ENCODE data around the gene GPR21. TPM values are rescaled to one million over a fixed set of nuclear protein-coding genes. Genes with fewer than 3 reads are reported as not detected.

Gene GPR21
- total RNA-seq, 1 experiment from 2014 or later = 1.1 TPM

- Histone ChIP-seq H3K9ac (ENCODE audit: low read length) (no peak overlapping the region), H3K9me2 (ENCODE audit: insufficient read depth) (no peaks in the 10 kb centered on the region), H3K9me3 (ENCODE audit: control insufficient read depth in 1 of 2, insufficient read depth in 1 of 2, low read depth in 1 of 2, low read length in 2 of 2) (no peaks in the 10 kb centered on the region), H3K4me2 (ENCODE audit: low read length) (no peak overlapping the region), H2AFZ (ENCODE audit: low read depth, low read length, poor library complexity, severe bottlenecking) (no peak overlapping the region), H3K27ac (ENCODE audit: low read depth, low read length) (no peak overlapping the region), H3K27me3 (ENCODE audit: insufficient read depth, low read length) (no peaks in the 10 kb centered on the region), H4K20me1 (ENCODE audit: insufficient read depth) (no peaks in the 10 kb centered on the region), H3K79me2 (ENCODE audit: insufficient read depth, low read length) (no peaks in the 10 kb centered on the region), H3K36me3 (ENCODE audit: control insufficient read depth in 1 of 2, insufficient read depth in 2 of 2, low read length in 2 of 2) (no peaks in the 10 kb centered on the region), H3K4me1 (ENCODE audit: control insufficient read depth in 1 of 2, insufficient read depth in 2 of 2, low read length in 2 of 2) (no peaks in the 10 kb centered on the region), H3K4me3 (replicated peaks in 1 of 2; ENCODE audit: low read depth in 1 of 2, low read length in 2 of 2) (no peak overlapping the region)
- POLR2A ChIA-PET = no interaction called here
- intact Hi-C loops (cut with micrococcal nuclease) = no loop called here
- ATAC-seq = no peak
- RAD21 ChIA-PET (ENCODE audit: low non-redundant PET in 1 of 2, low total read pairs in 2 of 2, uncharacterized antibody in 2 of 2, unreplicated experiment in 2 of 2) = no interaction called here
- no peak for TF ChIP-seq EGR1 (IDR thresholded peaks at IDR 0.05; ENCODE audit: low read depth)
- no peak for TF ChIP-seq FOSL1 (IDR thresholded peaks at IDR 0.05; ENCODE audit: low read depth)
- TF ChIP-seq CTCF (IDR thresholded peaks at IDR 0.05 in 2 of 3, conservative IDR thresholded peaks at IDR 0.05 in 1 of 3; ENCODE audit: borderline replicate concordance in 1 of 3, insufficient read depth in 1 of 3, low read depth in 2 of 3, low read length in 2 of 3) = no peak
- no peak for TF ChIP-seq EZH2phosphoT487 (IDR thresholded peaks at IDR 0.05; ENCODE audit: borderline replicate concordance)
- TF ChIP-seq ZNF274 (IDR thresholded peaks at IDR 0.05; ENCODE audit: low read depth, low read length) = no peak
- TF ChIP-seq ZBTB33 (IDR thresholded peaks at IDR 0.05; ENCODE audit: extremely low read depth, insufficient replicate concordance, low read length) = no peak
- no peak for TF ChIP-seq SP1 (IDR thresholded peaks at IDR 0.05; ENCODE audit: low read depth)
- TF ChIP-seq JUND (IDR thresholded peaks at IDR 0.05) = no peak
- no peak for TF ChIP-seq TCF7L2 (IDR thresholded peaks at IDR 0.05; ENCODE audit: borderline replicate concordance, extremely low read depth, insufficient read depth, insufficient read length)
- TF ChIP-seq RAD21 (IDR thresholded peaks at IDR 0.05; ENCODE audit: low read depth) = no peak
- TF ChIP-seq CEBPB (IDR thresholded peaks at IDR 0.05; ENCODE audit: low read depth) = no peak
- TF ChIP-seq REST (IDR thresholded peaks at IDR 0.05; ENCODE audit: low read depth) = no peak
- no peak for TF ChIP-seq MAX (IDR thresholded peaks at IDR 0.05)
- TF ChIP-seq POLR2A (IDR thresholded peaks at IDR 0.05; ENCODE audit: borderline replicate concordance, extremely low read depth, insufficient read depth, insufficient read length) = no peak
- TF ChIP-seq SIN3A (IDR thresholded peaks at IDR 0.05; ENCODE audit: low read depth) = no peak
- no TSS peak for BruUV-seq (replicated peaks)
- CTCF ChIA-PET = no interaction called here
- DNase-seq (ENCODE audit: low read depth, low spot score) = no peak
These were observed 11.1 kb downstream of the GPR21 start for GRCh38 chr9:123044586-123044985.

Measured in HCT116 (cell line).